GM18868 (cell line): ENCODE results near the gene PLSCR2.
"Not testable (repeated sequence)": the region's sequence is repeated elsewhere in the genome, so short reads cannot be mapped to it uniquely, and the experiment has no call there.

Source experiments
- ATAC-seq: cut with Tn5 transposase; IDR thresholded peaks from one replicate; pipeline ENCODE4 v1.9.1; 2021; ENCODE audit warnings: mild to moderate bottlenecking, moderate library complexity; ENCODE audit not compliant: unreplicated experiment

The PLSCR2 gene

DNA sequence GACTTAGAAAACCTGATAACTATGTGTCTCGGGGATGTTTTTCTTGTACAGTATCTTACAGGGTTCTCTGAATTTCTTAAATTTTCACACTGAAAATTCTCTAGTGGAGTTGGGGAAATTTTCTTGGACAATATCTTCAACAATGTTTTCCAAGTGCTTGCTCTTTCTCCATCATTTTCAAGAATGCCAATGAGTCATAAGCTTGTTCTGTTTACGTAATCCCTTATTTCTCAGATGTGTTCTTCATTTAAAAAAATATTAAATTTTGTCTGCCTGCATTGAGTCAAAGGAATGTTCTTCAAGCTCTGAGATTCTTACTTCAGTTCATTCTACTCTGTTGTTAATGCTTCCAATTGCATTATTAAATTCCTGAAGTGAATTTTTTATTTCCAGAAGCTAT, 21.9 kb upstream of the PLSCR2 start:
- ATAC-seq, result no peak

DNA sequence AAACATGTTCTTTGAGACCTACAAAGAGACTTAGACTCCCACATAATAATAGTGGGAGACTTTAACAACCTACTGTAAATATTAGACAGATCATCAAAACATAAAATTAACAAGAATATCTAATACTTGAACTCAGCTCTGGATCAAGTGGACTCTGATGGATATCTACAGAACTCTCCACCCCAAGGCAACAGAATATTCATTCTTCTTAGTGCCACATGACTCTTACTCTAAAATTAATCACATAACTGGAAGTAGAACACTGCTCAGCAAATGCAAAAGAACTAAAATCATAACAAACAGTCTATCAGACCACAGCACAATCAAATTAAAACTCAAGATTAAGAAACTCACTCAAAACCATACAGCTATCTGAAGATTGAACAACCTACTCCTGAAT, 15.9 kb upstream of the PLSCR2 start:
- no peak for ATAC-seq

DNA sequence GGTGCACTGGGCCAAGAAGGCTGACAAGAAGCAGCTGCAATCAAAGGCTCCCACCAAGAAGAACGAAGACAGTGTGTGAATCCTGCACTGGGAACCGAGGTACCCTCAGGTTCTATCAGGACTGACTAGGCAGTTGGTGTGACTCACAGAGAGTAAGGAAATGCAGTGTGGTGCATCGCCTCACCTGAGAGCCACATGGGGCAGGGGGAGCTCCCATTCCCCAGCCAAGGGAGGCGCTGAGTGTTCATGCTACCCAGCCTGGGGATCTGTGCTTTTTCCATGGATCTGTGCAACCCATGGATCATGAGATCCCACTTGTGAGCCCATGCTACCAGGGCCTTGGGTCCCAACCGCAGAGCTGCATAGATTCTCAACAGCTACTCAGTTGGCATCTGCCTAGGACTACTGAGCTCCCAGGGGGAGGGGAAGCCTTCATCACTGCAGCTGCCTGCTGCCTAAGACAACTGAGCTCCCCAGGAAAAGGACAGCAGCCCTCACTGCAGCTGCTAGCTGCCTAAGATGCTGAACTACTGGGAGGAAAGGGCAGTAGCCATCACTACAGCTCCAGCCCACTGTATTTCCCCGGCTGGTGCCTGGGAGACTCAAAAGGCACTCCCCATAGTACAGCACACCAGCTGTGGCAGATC, 6.9 kb upstream of the PLSCR2 start:
- no peak for ATAC-seq

DNA sequence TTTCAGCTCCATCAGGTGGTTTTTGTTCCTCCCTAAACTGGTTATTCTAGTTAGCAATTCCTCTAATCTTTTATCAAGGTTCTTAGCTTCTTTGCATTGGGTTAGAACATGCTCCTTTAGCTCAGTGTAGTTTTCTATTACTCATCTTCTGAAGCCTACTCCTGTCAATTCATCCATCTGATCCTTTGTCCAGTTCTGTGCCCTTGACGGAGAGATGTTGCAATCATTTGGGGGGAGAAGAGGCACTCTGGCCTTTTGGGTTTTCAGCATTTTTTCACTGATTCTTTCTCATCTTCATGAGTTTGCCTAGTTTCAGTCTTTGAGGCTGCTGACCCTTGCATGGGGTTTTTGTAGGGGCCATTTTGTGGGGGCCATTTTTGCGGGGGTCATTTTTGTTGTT, 5.6 kb upstream of the PLSCR2 start:
- ATAC-seq, result not testable (repeated sequence)

DNA sequence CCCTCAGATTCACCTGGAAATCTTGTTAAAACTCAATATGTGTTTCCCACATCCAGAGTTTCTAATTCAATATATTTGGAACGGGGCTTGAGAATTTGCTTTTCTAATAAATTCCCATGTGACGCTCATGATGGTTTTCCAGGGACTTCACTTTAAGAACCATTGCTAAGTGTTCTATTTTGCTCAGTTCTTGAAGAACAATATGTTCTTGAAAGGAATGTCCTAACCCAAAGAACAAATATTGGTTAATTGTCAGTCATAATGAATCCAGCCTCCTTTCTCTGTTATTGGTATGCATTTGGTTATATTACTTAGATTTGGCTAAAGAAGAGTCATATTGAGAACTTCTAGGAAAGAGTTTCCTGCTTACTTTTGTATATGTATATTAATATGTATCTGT, 4.4 kb upstream of the PLSCR2 start:
- no peak for ATAC-seq

DNA sequence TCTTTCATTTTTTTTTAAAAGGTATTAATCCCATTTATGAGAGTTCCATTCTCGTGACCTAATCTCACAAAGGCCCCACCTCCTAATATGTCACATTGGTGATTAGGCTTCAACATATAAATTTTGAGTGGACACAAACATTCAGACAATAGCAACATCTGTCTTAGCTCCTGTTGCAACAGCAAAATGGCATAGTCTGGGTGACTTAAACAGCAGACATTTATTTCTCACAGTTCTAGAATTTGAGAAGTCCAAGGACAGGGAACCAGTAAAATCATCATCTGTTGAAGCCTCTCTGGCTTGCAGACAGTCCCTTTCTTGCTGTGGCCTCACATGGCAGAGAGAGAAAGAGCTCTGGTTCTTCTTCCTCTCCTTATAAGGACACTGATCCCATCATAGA, 3.2 kb upstream of the PLSCR2 start:
- ATAC-seq, result no peak

DNA sequence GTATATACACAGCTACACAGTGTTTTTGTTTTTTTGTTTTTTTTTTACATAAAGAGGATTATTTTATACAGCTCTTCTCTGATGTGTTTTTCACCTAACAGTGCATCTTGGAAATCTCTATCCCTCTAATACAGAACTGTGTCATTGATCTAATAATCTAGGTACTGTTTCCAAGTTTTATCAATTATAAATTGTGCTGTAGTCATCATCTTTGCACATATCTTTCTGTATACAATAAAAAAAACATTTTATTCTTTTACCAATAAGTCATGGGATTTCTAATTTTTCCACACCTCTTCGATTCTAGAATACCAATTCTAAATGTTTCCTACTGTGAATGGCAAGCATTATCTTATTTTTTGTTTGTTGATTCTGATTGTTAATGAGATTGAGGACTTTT, 1.7 kb upstream of the PLSCR2 start:
- no peak for ATAC-seq

DNA sequence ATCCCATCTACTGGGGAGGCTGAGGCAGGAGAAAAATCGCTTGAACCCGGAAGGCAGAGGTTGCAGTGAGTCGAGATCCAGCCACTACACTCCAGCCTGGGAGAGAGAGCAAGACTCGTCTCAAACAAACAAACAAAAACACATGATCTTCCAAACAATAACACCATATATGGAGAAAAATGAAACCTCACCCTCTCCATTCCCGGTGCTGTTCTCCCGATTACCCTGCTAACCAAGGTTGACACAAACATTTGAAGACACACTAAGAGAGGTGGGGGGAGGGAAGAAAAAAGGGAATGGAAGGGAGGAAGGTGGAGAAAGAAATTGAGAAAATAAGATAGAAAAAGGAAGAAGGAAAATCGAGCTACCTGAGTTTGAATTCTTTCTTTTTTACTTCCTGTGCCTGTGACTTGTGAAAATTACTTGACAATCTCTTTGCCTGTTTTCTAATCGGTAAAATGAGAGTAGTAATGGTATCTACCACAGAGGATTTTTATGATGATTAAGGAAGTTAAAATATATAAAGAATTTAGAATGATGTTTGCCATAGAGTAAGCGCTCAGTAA, 1.1 kb upstream of the PLSCR2 start:
- ATAC-seq, result no peak

DNA sequence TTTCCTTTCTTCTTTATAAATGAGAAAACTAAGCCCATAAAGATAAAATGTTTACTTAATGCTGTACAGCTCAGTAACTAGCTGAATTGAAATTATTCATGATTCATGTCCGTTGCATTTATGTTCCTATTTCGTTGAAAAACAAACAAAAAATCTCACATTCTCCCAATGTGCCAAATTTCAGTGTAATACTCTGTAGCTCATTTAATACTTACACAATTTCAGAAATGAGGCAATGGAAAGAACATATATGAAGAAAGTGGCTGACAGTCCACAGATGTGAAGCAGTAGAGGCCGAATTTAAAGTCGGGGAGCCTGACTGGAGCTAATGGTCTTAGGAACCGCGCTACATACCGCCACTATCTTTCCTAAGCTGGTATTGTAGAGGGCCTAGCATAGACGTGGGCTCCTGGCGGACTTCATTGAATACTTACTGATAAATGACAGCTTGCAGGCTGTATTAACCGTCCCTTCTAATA, 651 bp downstream of the PLSCR2 start:
- no peak for ATAC-seq

DNA sequence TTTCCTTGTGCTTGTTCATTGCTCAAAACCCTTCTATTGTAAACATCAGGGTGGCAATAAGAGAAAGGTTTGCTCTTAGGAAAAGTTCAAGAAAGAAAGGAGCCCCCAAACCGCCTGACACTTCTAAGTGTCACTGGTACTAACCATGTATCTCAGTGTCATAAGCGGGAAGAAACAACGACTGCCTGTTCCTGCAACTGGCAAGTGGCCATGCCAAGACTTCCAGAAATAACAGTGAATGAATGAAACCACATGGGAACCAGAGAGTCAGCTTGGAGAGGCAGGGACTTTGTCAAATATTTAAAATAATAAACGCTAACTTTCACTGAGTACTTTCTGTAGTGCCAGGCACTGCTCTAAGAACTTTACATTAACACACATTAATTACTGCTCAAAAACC, 1.1 kb downstream of the PLSCR2 start:
- ATAC-seq, result no peak

DNA sequence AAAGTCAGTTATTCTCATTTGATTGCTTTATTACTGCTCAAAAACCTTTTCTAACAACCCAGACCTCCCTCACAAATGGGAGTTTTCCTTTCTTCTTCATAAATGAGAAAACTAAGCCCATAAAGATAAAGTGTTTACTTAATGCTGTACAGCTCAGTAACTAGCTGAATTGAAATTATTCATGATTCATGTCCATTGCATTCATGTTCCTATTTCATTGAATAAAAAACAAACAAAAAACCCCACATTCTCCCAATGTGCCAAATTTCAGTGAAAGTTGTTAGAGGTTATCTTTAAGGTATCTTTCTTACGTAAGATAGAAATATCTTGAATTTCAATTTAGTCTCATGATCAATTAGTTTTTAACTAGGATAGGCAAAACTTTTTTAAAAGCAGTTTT, 2.8 kb downstream of the PLSCR2 start:
- ATAC-seq, result no peak

DNA sequence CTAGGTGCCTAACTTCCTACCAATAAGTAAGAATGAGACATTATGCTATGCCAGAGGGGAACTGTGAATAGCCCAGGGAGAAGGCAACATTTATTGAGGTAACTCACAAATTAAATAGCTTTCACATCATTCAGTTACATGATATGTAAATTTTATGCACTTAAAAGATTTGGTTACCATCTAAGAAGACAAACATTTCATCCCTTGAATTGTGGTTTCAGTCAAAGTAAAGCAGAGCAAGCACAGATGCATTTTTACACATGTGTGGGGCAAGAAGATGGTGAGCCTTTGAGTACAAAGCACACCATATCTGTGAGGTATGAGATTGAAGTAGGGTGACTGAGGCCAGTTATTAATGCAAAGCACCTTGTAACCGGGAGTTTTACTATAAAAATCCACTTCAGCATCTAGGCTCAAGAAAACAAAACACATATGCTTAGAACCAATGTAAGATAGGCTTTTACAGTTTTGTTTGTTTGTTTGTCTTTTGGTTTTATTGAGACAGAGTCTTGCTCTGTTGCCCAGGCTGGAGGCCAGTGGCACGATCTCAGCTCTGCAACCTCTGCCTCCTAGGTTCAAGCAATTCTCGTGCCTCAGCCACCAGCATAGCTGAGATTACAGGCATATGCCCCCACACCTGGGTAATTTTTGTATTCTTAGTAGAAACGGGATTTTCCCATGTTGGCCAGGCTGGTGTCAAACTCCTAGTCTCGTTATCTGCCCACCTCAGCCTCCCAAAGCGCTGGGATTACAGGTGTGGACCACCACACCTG, 3.5 kb downstream of the PLSCR2 start:
- ATAC-seq, result no peak

DNA sequence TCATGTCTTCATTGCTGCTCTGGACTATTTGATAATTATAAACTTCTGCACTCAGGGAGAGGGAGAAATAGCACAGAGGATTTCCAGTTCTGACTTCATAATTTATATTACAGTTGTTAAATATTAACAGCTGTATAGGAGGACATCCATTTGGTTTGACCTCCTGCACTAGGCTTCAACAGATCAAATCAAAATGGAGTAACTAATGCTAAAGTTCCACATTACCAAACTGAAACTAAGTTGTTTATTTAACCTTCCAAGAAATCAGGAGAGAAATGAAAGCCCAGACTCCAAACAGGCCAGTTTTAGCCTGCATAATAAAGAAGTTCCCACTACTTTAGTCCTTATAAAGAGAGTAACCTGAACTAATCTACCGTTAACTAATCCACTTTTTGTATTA, 4.6 kb downstream of the PLSCR2 start:
- ATAC-seq, result no peak

DNA sequence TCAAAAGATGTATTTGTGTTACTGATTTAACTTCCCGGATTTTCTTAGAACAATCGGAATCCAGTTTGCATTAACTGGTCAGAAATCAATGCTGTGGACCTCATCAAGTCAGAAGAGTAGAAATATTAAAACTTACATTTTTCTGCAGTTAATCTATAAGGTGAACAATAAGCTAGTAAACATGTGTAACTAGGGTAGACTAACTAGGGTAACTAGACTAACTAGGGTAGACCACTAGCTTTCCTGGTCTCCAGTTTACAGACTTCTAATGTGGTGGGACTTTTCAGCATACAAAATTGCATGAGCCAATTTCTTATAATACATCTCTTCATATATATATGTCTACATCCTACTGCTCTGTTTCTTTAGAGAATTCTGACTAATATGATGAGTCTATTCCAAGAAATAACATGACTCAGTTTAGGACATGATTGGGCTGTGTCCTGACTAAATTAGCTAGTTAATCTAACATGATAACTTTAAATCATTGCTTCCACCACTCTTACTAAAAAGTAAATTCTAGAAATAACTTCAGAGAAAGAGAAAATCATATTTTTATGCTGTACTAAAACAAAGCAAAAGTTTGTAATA, 5.3 kb downstream of the PLSCR2 start:
- no peak for ATAC-seq

DNA sequence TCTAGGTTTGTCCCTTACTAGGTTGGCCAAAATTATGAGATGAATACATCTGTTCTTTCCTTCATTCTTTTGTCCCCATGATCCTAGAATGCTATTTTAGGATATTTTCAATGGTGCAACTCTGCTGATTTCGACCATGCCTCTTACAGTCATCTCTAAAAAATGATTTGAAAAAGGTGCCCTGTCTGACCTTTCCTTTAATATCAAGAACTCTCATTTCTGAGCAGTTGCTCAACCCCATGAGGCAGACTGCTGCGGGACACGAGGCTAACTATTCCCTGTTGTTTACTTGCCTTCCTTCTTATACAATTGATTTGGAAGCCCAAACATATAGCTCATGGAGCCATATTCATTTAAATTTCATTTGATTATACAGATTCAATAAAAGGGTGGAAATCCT, 14.6 kb downstream of the PLSCR2 start:
- no peak for ATAC-seq

DNA sequence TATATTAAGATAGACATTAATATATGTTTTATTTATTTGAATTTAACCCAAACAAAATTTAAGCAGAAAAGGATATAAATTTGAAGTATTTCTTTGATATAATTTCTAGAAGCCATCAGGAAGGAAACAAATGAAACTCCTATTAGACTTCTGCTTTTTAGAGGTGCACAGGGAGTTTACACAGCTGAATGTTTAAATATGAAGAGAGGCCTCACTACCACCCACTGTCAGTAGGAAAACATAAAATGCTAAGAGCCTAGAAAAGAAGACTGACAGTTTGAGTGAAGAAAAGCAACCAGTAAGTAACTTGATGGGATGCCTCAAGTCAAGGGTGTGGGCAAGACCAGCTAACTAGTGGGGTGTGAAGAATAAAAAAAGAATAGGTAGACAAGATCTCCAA, 19.7 kb downstream of the PLSCR2 start:
- ATAC-seq, result no peak

DNA sequence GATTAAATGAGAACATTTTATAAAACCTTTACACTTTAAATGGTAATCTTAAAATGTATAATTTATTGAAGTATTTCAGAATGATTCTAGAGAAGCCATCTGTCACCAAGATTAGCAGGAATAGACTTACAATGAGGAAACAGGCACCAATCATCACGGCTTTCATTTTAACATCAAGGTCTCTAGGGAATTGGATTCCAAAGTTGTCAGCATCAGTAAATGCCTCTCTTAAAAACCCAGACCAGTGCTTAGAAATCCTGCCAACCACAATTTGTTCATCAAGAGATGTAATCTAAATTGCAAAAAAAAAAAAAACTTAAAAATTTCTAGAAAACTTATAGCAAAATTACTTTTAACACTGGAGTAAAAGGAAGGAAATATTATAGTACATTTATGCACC, 20.3 kb downstream of the PLSCR2 start:
- ATAC-seq, result no peak

DNA sequence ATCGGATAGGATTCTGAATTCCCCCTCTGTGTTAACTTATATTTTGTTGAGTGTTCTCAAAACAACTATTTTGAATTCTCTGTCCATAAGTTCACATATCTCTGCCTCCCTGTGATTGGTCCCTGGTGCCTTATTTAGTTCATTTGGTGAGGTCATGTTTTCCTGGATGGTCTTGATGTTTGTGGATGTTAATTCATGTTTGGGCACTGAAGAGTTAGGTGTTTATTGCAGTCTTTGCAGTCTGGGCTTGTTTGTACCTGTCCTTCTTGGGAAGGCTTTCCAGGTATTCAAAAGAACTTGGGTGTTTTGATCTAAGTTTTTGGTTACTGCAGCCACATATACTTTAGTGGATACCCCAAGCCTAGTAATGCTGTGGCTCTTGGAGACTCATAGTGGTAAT, 23.3 kb downstream of the PLSCR2 start:
- ATAC-seq, result no peak

DNA sequence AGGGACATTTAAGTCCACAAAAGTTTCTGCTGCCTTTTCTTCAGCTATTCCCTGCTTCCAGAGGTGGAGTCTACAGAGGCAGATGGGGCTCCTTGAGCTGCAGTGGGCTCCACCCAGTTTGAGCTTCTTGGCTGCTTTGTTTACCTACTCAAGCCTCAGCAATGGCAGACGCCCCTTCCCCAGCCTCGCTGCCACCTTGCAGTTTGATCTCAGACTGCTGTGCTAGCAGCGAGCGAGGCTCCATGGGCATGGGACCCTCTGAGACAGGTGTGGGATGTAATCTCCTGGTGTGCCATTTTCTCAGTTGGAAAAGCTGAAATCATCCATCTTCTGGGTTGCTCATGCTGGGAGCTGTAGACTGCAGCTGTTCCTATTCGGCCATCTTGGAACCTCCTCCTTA, 29.1 kb downstream of the PLSCR2 start:
- ATAC-seq, result not testable (repeated sequence)

DNA sequence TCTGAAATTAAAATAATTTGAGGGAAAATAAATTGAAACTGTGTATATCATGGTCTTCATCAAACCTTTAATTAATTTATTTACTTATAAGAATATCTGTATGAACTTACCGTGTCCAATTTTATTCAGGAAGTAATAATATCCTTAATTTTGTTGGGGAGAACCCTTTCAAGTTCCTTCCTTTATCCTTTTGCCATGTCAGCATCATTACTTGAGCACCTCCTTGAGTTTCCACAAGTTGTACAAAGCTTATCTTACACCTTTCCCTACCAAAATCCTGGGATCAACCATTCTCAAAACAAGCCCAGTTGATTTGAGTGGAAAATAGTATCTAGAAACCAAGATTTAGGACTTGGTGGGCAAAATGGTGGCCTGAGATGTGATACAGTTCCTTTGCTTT, 37.3 kb downstream of the PLSCR2 start:
- ATAC-seq, result no peak

DNA sequence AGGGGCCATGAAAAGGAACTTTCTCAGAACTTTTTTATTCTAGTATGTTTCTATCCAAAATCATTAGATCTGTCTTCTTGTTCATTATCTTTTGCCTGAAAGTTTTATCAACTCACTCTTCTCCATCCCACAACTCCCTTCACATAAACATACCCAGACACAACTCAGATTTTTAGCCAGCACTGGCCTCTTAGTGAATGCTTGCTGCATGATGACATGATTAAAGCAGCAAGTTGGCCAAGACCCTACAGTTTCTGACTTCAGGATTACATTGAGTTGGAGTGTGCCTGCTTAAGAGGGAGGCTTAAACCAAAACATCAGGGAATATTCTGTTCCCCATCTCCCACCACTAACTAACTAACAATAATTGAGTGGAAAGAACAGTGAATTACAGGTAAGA, 38.1 kb downstream of the PLSCR2 start:
- no peak for ATAC-seq

DNA sequence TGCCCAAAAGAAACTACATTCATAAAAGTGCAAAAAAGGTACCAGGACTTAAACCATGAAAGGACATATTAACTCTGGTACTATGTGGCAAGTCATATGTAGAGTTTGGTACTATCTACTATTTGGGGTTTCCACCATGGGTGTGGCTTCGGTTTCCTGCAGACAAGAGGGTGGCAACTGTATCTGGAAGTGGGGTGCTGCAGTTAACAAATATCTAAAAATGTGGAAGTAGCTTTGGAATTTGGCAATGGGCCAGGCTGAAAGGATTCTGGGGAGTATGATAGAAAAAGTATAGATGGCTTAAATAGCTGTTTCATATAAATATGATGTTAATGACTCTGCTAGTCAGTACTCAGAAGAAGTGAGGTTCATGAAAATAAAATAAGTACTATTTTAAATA, 44.0 kb downstream of the PLSCR2 start:
- ATAC-seq, result no peak
